Keratinocyte (primary cell): ENCODE data around the gene STX16. TPM values are rescaled to one million over a fixed set of nuclear protein-coding genes. Genes with fewer than 3 reads are reported as not detected.

Experiments
- DNase-seq: peaks from one replicate; pipeline ENCODE4 v3.0.0-alpha.2; 2011; ENCODE audit warnings: low read depth, missing footprints, low spot score
- FAIRE-seq: peaks from 2 replicates; lab custom pipeline; 2011; peaks lifted over from hg19 to GRCh38; lab: Jason Lieb, UNC
- H2AFZ ChIP-seq: 2 replicates; pipeline ENCODE4 v1.6.0; 2012; ENCODE audit warnings: low read length, control low read depth, inconsistent platforms; ENCODE audit not compliant: control insufficient read depth
- H3K27ac ChIP-seq: 2 replicates; pipeline ENCODE4 v1.5.1; 2011; ENCODE audit warnings: low read length; ENCODE audit not compliant: control insufficient read depth, insufficient read depth
- H3K27me3 ChIP-seq: 3 replicates; pipeline ENCODE4 v1.6.0; 2011; ENCODE audit warnings: low read length; ENCODE audit not compliant: control insufficient read depth, insufficient read depth; ENCODE audit errors: extremely low read depth
- H3K36me3 ChIP-seq, 2 experiments: 2 replicates in 1 of 2; 3 replicates in 1 of 2; pipeline ENCODE4 v1.5.1; 2011; ENCODE audit warnings: low read length in 2 of 2, mild to moderate bottlenecking in 1 of 2; ENCODE audit not compliant: control insufficient read depth in 2 of 2, insufficient read depth in 2 of 2; ENCODE audit errors: extremely low read depth in 1 of 2
- H3K4me1 ChIP-seq: 3 replicates; pipeline ENCODE4 v1.5.1; 2011; ENCODE audit warnings: low read length; ENCODE audit not compliant: control insufficient read depth, insufficient read depth; ENCODE audit errors: extremely low read depth
- H3K4me2 ChIP-seq: 3 replicates; pipeline ENCODE4 v1.6.0; 2011; ENCODE audit warnings: low read depth, low read length; ENCODE audit not compliant: control insufficient read depth, insufficient read depth; ENCODE audit errors: extremely low read depth
- H3K4me3 ChIP-seq, 3 experiments: fragments of 200-600 bp in 1 of 3; sonication (generic) in 1 of 3; 2 replicates in 2 of 3; 3 replicates in 1 of 3; pipeline ENCODE4 v1.5.1; 2011 to 2016; ENCODE audit warnings: low read length in 3 of 3, mild to moderate bottlenecking in 3 of 3, control low read depth in 2 of 3, inconsistent platforms in 1 of 3, low read depth in 1 of 3, mixed read lengths in 1 of 3, mixed run types in 1 of 3, moderate library complexity in 1 of 3; ENCODE audit not compliant: control insufficient read depth in 2 of 3, insufficient read depth in 2 of 3; ENCODE audit errors: extremely low read depth in 1 of 3
- H3K79me2 ChIP-seq: 2 replicates; pipeline ENCODE4 v1.6.0; 2012; ENCODE audit warnings: low read length; ENCODE audit not compliant: control insufficient read depth, insufficient read depth
- H3K9ac ChIP-seq: 3 replicates; pipeline ENCODE4 v1.6.0; 2011; ENCODE audit warnings: low read length; ENCODE audit not compliant: control insufficient read depth, insufficient read depth; ENCODE audit errors: extremely low read depth
- H3K9me1 ChIP-seq: 3 replicates; pipeline ENCODE4 v1.6.0; 2011; ENCODE audit warnings: low read length; ENCODE audit not compliant: control insufficient read depth, insufficient read depth; ENCODE audit errors: extremely low read depth
- H3K9me3 ChIP-seq: 2 replicates; pipeline ENCODE4 v1.5.1; 2012; ENCODE audit warnings: low read depth, low read length; ENCODE audit not compliant: control insufficient read depth
- H4K20me1 ChIP-seq: 3 replicates; pipeline ENCODE4 v1.6.0; 2011; ENCODE audit warnings: low read length; ENCODE audit not compliant: control insufficient read depth, insufficient read depth; ENCODE audit errors: extremely low read depth
- EZH2 ChIP-seq: IDR thresholded peaks from one replicate; pipeline ENCODE4 v1.6.1; 2012; ENCODE audit warnings: inconsistent platforms, mild to moderate bottlenecking, low read length, moderate library complexity
- dilution Hi-C: fragments of 300-500 bp; cut with MboI; formaldehyde crosslinking; loops from one replicate; pipeline ENCODE4 v1.7.0; 2020; ENCODE audit warnings: low sequenced_read_pairs; ENCODE audit not compliant: extremely low pct_ligation_motif_present
- polyA plus RNA-seq, 5 experiments: library from polyadenylated mRNA; depleted of rRNA in 3 of 5; stranded (reverse) in 3 of 5; stranded (forward) in 1 of 5; unstranded in 1 of 5; fragments of >200 nt; gene quantifications; 1 replicate in 1 of 5; 2 replicates in 3 of 5; 3 replicates in 1 of 5; pipeline versions ENCODE4 v1.2.1 to v1.2.3, GENCODE V29; 2011 to 2012; ENCODE audit warnings: missing spikeins in 2 of 5, low read depth in 1 of 5, low replicate concordance in 1 of 5
- TF ChIP-seq, protein P1 (sequence below), 3 experiments: IDR thresholded peaks in 1 of 3; conservative IDR thresholded peaks in 1 of 3; optimal IDR thresholded peaks in 1 of 3; 2 replicates in 2 of 3; 3 replicates in 1 of 3; pipeline versions ENCODE3 to v1.5.1; 2011; ENCODE audit warnings: low read length in 3 of 3, mild to moderate bottlenecking in 3 of 3, moderate library complexity in 2 of 3, control low read depth in 1 of 3, inconsistent platforms in 1 of 3; ENCODE audit not compliant: insufficient read depth in 2 of 3; ENCODE audit errors: extremely low read depth in 1 of 3

The STX16 gene
- polyA plus RNA-seq, 1 donor (not counting 4 experiments of a cell fraction or from before 2014, with no cell fraction given), result 69.7 TPM

DNA sequence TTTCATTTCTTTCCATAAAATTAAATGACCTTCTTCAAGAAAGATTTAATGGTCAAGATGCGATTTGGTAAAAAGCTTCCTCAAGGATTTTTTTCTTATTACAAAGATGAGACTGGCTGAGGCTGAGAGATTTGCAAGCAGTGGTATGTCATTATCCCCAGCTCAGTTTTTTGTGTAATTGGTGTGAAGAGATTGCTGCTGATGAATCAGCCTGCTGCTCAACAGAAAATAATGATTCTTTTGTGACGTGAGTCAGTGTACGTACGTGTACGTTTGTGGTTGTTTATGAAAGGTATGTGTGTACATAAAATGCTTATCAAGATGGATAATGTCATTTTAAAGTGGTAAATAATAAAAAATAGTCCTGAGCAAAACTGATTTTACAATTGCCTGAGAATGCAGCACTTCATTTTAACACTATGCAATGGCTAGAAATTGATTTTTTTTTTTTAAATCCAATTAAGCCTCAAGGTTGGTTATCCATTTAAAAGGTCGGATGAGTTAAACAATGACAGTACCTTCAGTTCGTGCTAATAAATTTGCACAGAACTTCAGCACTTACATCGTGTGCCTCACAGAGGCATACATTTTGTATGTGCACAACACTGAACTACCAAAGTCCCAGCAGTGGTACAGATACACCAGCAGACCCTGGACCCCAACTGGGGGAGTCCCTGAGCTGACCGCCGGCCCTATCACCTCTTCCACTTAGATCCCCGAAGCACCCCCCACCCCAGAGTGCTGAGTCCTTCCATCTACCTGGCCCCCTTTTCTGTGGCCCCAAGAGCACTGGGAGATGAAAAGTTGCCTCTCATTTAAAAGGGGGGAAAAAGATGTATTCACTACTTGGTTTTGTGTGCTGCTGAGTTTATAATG is 31.8 kb downstream of the STX16 start:
- TF ChIP-seq EZH2, result no peak
- TF ChIP-seq, protein P1, sequence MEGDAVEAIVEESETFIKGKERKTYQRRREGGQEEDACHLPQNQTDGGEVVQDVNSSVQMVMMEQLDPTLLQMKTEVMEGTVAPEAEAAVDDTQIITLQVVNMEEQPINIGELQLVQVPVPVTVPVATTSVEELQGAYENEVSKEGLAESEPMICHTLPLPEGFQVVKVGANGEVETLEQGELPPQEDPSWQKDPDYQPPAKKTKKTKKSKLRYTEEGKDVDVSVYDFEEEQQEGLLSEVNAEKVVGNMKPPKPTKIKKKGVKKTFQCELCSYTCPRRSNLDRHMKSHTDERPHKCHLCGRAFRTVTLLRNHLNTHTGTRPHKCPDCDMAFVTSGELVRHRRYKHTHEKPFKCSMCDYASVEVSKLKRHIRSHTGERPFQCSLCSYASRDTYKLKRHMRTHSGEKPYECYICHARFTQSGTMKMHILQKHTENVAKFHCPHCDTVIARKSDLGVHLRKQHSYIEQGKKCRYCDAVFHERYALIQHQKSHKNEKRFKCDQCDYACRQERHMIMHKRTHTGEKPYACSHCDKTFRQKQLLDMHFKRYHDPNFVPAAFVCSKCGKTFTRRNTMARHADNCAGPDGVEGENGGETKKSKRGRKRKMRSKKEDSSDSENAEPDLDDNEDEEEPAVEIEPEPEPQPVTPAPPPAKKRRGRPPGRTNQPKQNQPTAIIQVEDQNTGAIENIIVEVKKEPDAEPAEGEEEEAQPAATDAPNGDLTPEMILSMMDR (optimal IDR thresholded peaks at IDR 0.05 in 1 of 3, IDR thresholded peaks at IDR 0.05 in 1 of 3, conservative IDR thresholded peaks at IDR 0.05 in 1 of 3; ENCODE audit: extremely low read depth in 1 of 3, insufficient read depth in 2 of 3, low read length in 3 of 3), result no peak
- H3K27me3 ChIP-seq, result no peaks in the 10 kb centered on the region
- dilution Hi-C loops, result no loop called here
- no peak overlapping the region for H2AFZ ChIP-seq
- no peaks in the 10 kb centered on the region for H3K79me2 ChIP-seq
- no peak overlapping the region for H3K4me2 ChIP-seq
- no peaks in the 10 kb centered on the region for H3K4me1 ChIP-seq
- no peaks in the 10 kb centered on the region for H3K9me3 ChIP-seq
- H3K27ac ChIP-seq, result no peak overlapping the region
- no peak overlapping the region for H3K9ac ChIP-seq
- no peak for FAIRE-seq
- H3K9me1 ChIP-seq, result no peaks in the 10 kb centered on the region
- H4K20me1 ChIP-seq, result no peaks in the 10 kb centered on the region
- peak; percentile 4 for DNase-seq
- H3K4me3 ChIP-seq, result no peak overlapping the region
- peaks cover 4 to 10% of the 10 kb centered on the region in 2 experiments for H3K36me3 ChIP-seq

DNA sequence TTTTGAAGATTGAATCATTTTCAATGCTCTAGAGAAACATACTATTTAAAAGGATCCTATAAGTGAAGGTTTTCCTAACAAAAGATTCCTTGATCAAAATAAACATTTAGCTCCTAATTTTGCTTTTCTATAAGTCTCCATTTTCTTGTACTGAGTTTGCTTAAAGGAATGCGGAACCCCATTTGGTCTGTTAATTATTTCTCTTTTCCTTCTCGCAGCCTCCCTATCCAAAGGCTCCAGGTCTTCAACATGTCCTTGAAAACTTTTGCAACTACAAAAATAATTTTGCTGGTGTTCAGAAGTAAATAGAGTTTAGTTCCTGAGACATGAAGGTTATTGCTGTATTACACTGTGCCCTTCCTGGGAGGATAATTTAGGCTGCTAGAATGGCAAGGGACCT is 33.2 kb downstream of the STX16 start:
- no peak for FAIRE-seq
- dilution Hi-C loops, result no loop called here
- DNase-seq, result no peak
- H3K4me2 ChIP-seq, result no peak overlapping the region
- H3K9me3 ChIP-seq, result no peaks in the 10 kb centered on the region
- H3K9ac ChIP-seq, result no peak overlapping the region
- H3K4me1 ChIP-seq, result no peaks in the 10 kb centered on the region
- H3K27ac ChIP-seq, result no peak overlapping the region
- peaks cover 3 to 6% of the 10 kb centered on the region in 2 experiments for H3K36me3 ChIP-seq
- H2AFZ ChIP-seq, result no peak overlapping the region
- no peaks in the 10 kb centered on the region for H3K79me2 ChIP-seq
- no peaks in the 10 kb centered on the region for H3K9me1 ChIP-seq
- TF ChIP-seq, protein P1 (optimal IDR thresholded peaks at IDR 0.05 in 1 of 3, IDR thresholded peaks at IDR 0.05 in 1 of 3, conservative IDR thresholded peaks at IDR 0.05 in 1 of 3; ENCODE audit: extremely low read depth in 1 of 3, insufficient read depth in 2 of 3, low read length in 3 of 3), result no peak
- no peak for TF ChIP-seq EZH2
- no peaks in the 10 kb centered on the region for H3K27me3 ChIP-seq
- H4K20me1 ChIP-seq, result no peaks in the 10 kb centered on the region
- no peak overlapping the region for H3K4me3 ChIP-seq
